Gastrocnemius medialis (tissue), 4 donors: ENCODE data around the gene COPG1. TPM values are rescaled to one million over a fixed set of nuclear protein-coding genes. Genes with fewer than 3 reads are reported as not detected.
A peak's percentile ranks its signal among the peaks of the same experiment; 100 is the strongest.

Experiments used
- ATAC-seq, 2 donors: fragments of 150-250 bp; one replicate each; pipeline ENCODE4 v1.9.1; 2016
- DNase-seq, 2 donors: peaks; one replicate each; pipeline ENCODE4 v3.0.0-alpha.2; 2019
- H3K27ac ChIP-seq, 4 donors: fragments of 200-600 bp; sonication (generic); 1 replicate in 1 of 4; 2 replicates in 3 of 4; pipeline ENCODE4 v1.5.1; 2016 to 2018; ENCODE audit warnings: mild to moderate bottlenecking in 2 of 4, moderate library complexity in 1 of 4
- H3K27me3 ChIP-seq, 3 donors: fragments of 200-600 bp; sonication (generic) in 2 of 3; 1 replicate in 1 of 3; 2 replicates in 2 of 3; pipeline versions ENCODE4 v1.5.1 to v1.6.0; 2016 to 2019; ENCODE audit warnings: mild to moderate bottlenecking in 1 of 3, moderate library complexity in 1 of 3
- H3K36me3 ChIP-seq, 2 donors: fragments of 200-600 bp; sonication (generic) in 1 of 2; one replicate each; pipeline ENCODE4 v1.5.1; 2017 to 2018
- H3K4me1 ChIP-seq, 2 donors: fragments of 200-600 bp; sonication (generic) in 1 of 2; one replicate each; pipeline ENCODE4 v1.5.1; 2016 to 2017; ENCODE audit warnings: mild to moderate bottlenecking in 2 of 2
- H3K4me3 ChIP-seq, 4 donors: fragments of 200-600 bp; sonication (generic) in 3 of 4; 1 replicate in 1 of 4; 2 replicates in 3 of 4; pipeline ENCODE4 v1.5.1; 2016 to 2019; ENCODE audit warnings: mild to moderate bottlenecking in 2 of 4
- H3K9me3 ChIP-seq, 3 donors: fragments of 200-600 bp; sonication (generic) in 2 of 3; 1 replicate in 1 of 3; 2 replicates in 2 of 3; pipeline ENCODE4 v1.5.1; 2016 to 2019
- CTCF ChIP-seq, 5 experiments: fragments of 450-650 bp in 3 of 5; fragments of 200-600 bp in 2 of 5; sonication (generic) in 2 of 5; IDR thresholded peaks in 4 of 5; conservative IDR thresholded peaks in 1 of 5; 1 replicate in 4 of 5; 2 replicates in 1 of 5; pipeline ENCODE4 v1.5.1; 2016 to 2019; ENCODE audit warnings: antibody characterized with exemption in 5 of 5, mild to moderate bottlenecking in 3 of 5, moderate library complexity in 3 of 5
- POLR2A ChIP-seq, 2 donors: fragments of 450-650 bp; IDR thresholded peaks; one replicate each; pipeline ENCODE4 v1.6.1; 2017; ENCODE audit warnings: antibody characterized with exemption in 2 of 2, mild to moderate bottlenecking in 2 of 2, moderate library complexity in 2 of 2
- in situ Hi-C, 4 donors: fragments of 200-750 bp; cut with MboI; loops; one replicate each; pipeline versions ENCODE4 v1.15.0 to v1.8.0; 2017; ENCODE audit warnings: low sequenced_read_pairs in 4 of 4
- intact Hi-C: fragments of 100-400 bp; cut with DNase I; formaldehyde crosslinking; loops from one replicate; pipeline ENCODE4 v1.15.1; 2023; ENCODE audit warnings: low total_unique reads
- total RNA-seq, 4 donors: library from RNA; depleted of rRNA; stranded (reverse); fragments of >200 nt; gene quantifications; one replicate each; pipeline versions ENCODE4 v1.1.0 to v1.2.3, GENCODE V29; 2016

The COPG1 gene
- total RNA-seq, 4 donors from 2014 or later: 59.7 to 101 (median 79.8) TPM

- H3K9me3 ChIP-seq: no peaks in the 10 kb centered on the region
- no peaks in the 10 kb centered on the region for H3K27me3 ChIP-seq
- H3K36me3 ChIP-seq: peaks cover 4 to 100% of the 10 kb centered on the region in 2 donors
- intact Hi-C loops: no loop called here
- H3K4me1 ChIP-seq: no peaks in the 10 kb centered on the region
- no peak overlapping the region for H3K4me3 ChIP-seq
- DNase-seq (no peak), ATAC-seq (no peak)
- TF ChIP-seq POLR2A (IDR thresholded peaks at IDR 0.05) (no peak), CTCF (IDR thresholded peaks at IDR 0.05 in 4 of 5, conservative IDR thresholded peaks at IDR 0.05 in 1 of 5) (no peak)
- no peak overlapping the region for H3K27ac ChIP-seq
- in situ Hi-C loops: no loop called here
These were observed 19.0 kb downstream of the COPG1 start for GRCh38 chr3:129268396-129268795.

GRCh38 chr3:129271674-129272073, 22.3 kb downstream of the COPG1 start:
- TF ChIP-seq POLR2A (IDR thresholded peaks at IDR 0.05): no peak
- TF ChIP-seq CTCF (IDR thresholded peaks at IDR 0.05 in 4 of 5, conservative IDR thresholded peaks at IDR 0.05 in 1 of 5): no peak
- H3K36me3 ChIP-seq: peaks cover 0 to 99% of the 10 kb centered on the region in 2 donors
- in situ Hi-C loops (loop anchor here in 1 of 4 donors (5.0 kb wide), 1 partner anchor 41 kb away; no protein-coding TSS in a partner anchor), intact Hi-C loops (no loop called here)
- H3K4me1 ChIP-seq: no peaks in the 10 kb centered on the region
- no peaks in the 10 kb centered on the region for H3K27me3 ChIP-seq
- ATAC-seq (no peak), DNase-seq (no peak)
- no peak overlapping the region for H3K27ac ChIP-seq
- H3K4me3 ChIP-seq: no peak overlapping the region
- H3K9me3 ChIP-seq: no peaks in the 10 kb centered on the region

GRCh38 chr3:129276385-129276784, 27.0 kb downstream of the COPG1 start:
- ATAC-seq (no peak), DNase-seq (no peak)
- intact Hi-C loops (no loop called here), in situ Hi-C loops (no loop called here)
- TF ChIP-seq CTCF (IDR thresholded peaks at IDR 0.05 in 4 of 5, conservative IDR thresholded peaks at IDR 0.05 in 1 of 5): no peak
- no peak for TF ChIP-seq POLR2A (IDR thresholded peaks at IDR 0.05)
- Histone ChIP-seq H3K4me1 (peaks cover 17 to 19% of the 10 kb centered on the region in 2 donors), H3K36me3 (peaks cover 0 to 63% of the 10 kb centered on the region in 2 donors), H3K27ac (no peak overlapping the region), H3K4me3 (no peak overlapping the region), H3K9me3 (no peaks in the 10 kb centered on the region), H3K27me3 (no peaks in the 10 kb centered on the region)

- H3K27ac ChIP-seq: peak overlapping the region; percentile 87 to 94 (median 89)
- H3K9me3 ChIP-seq: no peaks in the 10 kb centered on the region
- no peaks in the 10 kb centered on the region for H3K27me3 ChIP-seq
- in situ Hi-C loops: no loop called here
- ATAC-seq (no peak), DNase-seq (no peak)
- H3K36me3 ChIP-seq: peaks cover 0 to 49% of the 10 kb centered on the region in 2 donors
- H3K4me3 ChIP-seq: peak overlapping the region; percentile 69 to 91 (median 86)
- H3K4me1 ChIP-seq: peaks cover 19 to 21% of the 10 kb centered on the region in 2 donors
- intact Hi-C loops: loop anchor here (1.0 to 2.0 kb wide), 2 partner anchors 38 to 121 kb away; a partner anchor contains a TSS
- no peak for TF ChIP-seq POLR2A (IDR thresholded peaks at IDR 0.05)
- no peak for TF ChIP-seq CTCF (IDR thresholded peaks at IDR 0.05 in 4 of 5, conservative IDR thresholded peaks at IDR 0.05 in 1 of 5)
These were observed 28.4 kb downstream of the COPG1 start for GRCh38 chr3:129277829-129278271.
